ENCODE measurements around the gene BAIAP3.
A peak's percentile ranks its signal among the peaks of the same experiment; 100 is the strongest.

Gene BAIAP3

GRCh38 chr16:1348441-1348840 is 15.0 kb downstream of the BAIAP3 start:
- DNase-seq (ENCODE audit: low spot score) = no peak

GRCh38 chr16:1348926-1349325 is 15.5 kb downstream of the BAIAP3 start:
- no peak for DNase-seq (ENCODE audit: low spot score)

GRCh38 chr16:1349351-1349750 is 15.9 kb downstream of the BAIAP3 start:
- DNase-seq (ENCODE audit: low spot score) = no peak

- DNase-seq (ENCODE audit: low spot score) = no peak
These were observed 16.5 kb downstream of the BAIAP3 start for GRCh38 chr16:1349951-1350350.

GRCh38 chr16:1350691-1351090 is 17.2 kb downstream of the BAIAP3 start:
- no peak for DNase-seq (ENCODE audit: low spot score)

GRCh38 chr16:1351215-1351581 is 17.8 kb downstream of the BAIAP3 start:
- DNase-seq (ENCODE audit: low spot score) = no peak

GRCh38 chr16:1351582-1352362 is 18.3 kb downstream of the BAIAP3 start, which contains the start of the genes GNPTG and TSR3:
Gene GNPTG, plus strand, starts transcription at chr16:1351931. Its CDS starts 35 bp downstream, at chr16:1351966.
Gene TSR3, minus strand, starts transcription at chr16:1351878. Its CDS starts 74 bp downstream, at chr16:1351804.
- peak; percentile 70 for DNase-seq (ENCODE audit: low spot score)

GRCh38 chr16:1354815-1355540 is 21.5 kb downstream of the BAIAP3 start:
- DNase-seq (ENCODE audit: low spot score) = no peak

GRCh38 chr16:1355591-1355990 is 22.1 kb downstream of the BAIAP3 start:
- no peak for DNase-seq (ENCODE audit: low spot score)

GRCh38 chr16:1356061-1356900 is 22.8 kb downstream of the BAIAP3 start:
- no peak for DNase-seq (ENCODE audit: low spot score)

GRCh38 chr16:1357906-1358566 is 24.6 kb downstream of the BAIAP3 start:
- no peak for DNase-seq (ENCODE audit: low spot score)

- no peak for DNase-seq (ENCODE audit: low spot score)
These were observed 28.4 kb downstream of the BAIAP3 start for GRCh38 chr16:1361685-1362360.

- DNase-seq (ENCODE audit: low spot score) = no peak
These were observed 29.4 kb downstream of the BAIAP3 start for GRCh38 chr16:1362807-1363206.

GRCh38 chr16:1363501-1364041 is 30.1 kb downstream of the BAIAP3 start:
- DNase-seq (ENCODE audit: low spot score) = no peak

- DNase-seq (ENCODE audit: low spot score) = no peak
These were observed 31.1 kb downstream of the BAIAP3 start for GRCh38 chr16:1364510-1364909.

- DNase-seq (ENCODE audit: low spot score) = no peak
These were observed 32.7 kb downstream of the BAIAP3 start for GRCh38 chr16:1366060-1366711.

GRCh38 chr16:1366712-1367299 is 33.4 kb downstream of the BAIAP3 start:
- no peak for DNase-seq (ENCODE audit: low spot score)

- DNase-seq (ENCODE audit: low spot score) = no peak
These were observed 34.2 kb downstream of the BAIAP3 start for GRCh38 chr16:1367486-1368174.

Measured in globus pallidus (tissue), 1 donor.